Ramos (cell line): Measurements from ENCODE around the gene SLC38A11.

Experiments
- in situ Hi-C: fragments of 300-500 bp; cut with MboI; formaldehyde crosslinking; loops from one replicate; pipeline ENCODE4 v1.14.3; 2022; ENCODE audit warnings: low sequenced_read_pairs; ENCODE audit not compliant: unreplicated experiment

Gene SLC38A11

GRCh38 chr2:164974221-164974620 is 18.9 kb upstream of the SLC38A11 start:
- in situ Hi-C loops, result no loop called here

GRCh38 chr2:164972216-164972615 is 16.9 kb upstream of the SLC38A11 start:
- in situ Hi-C loops, result no loop called here

GRCh38 chr2:164969909-164970690 is 14.8 kb upstream of the SLC38A11 start:
- in situ Hi-C loops, result no loop called here

DNA sequence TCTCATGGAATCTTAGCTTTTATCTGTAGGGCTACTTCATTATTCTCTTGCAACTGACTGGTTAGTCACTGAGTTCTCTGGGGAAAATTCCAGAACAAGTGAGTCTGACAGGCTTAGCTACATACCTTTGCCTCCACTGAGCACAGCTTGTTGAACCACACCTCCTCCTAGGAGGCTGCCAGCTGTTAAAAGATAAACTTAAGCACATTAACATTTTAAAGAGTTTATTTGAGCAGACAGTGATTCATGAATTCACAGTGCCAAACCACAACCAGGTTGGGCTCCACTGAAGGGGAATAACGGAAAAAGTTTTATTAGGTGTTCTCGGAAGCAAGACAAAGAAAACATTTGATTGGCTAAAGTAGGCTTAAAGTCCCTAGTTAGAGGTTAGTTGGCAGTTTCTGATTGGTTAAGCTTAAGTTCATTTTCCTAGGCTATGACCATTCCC is 12.5 kb upstream of the SLC38A11 start:
- in situ Hi-C loops, result no loop called here

- in situ Hi-C loops, result no loop called here
Measured at GRCh38 chr2:164967361-164967760, 12.0 kb upstream of the SLC38A11 start.

GRCh38 chr2:164964700-164965099 is 9.4 kb upstream of the SLC38A11 start:
- in situ Hi-C loops, result no loop called here

- in situ Hi-C loops, result no loop called here
Measured at GRCh38 chr2:164960159-164960558, 4.8 kb upstream of the SLC38A11 start.

- in situ Hi-C loops, result no loop called here
Measured at GRCh38 chr2:164954186-164954585, 1.1 kb downstream of the SLC38A11 start.

- in situ Hi-C loops, result no loop called here
Measured at GRCh38 chr2:164953279-164953678, 2.0 kb downstream of the SLC38A11 start.

- in situ Hi-C loops, result no loop called here
Measured at GRCh38 chr2:164952057-164952702, 3.1 kb downstream of the SLC38A11 start.

DNA sequence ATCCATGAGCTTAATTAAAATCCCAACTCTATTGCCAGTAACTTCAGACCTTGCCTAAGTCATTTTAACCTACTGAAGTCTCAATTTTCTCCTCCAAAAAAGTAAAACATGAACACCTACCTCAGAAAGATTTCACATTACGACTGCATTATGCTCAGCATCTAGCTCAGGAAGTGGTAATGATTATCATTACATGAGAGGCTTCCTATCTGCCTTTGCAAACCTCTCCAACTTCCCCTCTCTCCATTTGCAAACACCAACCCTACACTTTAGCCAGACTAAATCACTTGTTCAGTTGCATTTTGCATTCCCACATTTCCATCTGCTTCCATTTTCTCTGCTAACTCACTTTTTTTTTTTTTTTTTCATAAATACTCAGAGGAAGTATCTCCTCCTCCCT is 6.8 kb downstream of the SLC38A11 start:
- in situ Hi-C loops, result no loop called here

DNA sequence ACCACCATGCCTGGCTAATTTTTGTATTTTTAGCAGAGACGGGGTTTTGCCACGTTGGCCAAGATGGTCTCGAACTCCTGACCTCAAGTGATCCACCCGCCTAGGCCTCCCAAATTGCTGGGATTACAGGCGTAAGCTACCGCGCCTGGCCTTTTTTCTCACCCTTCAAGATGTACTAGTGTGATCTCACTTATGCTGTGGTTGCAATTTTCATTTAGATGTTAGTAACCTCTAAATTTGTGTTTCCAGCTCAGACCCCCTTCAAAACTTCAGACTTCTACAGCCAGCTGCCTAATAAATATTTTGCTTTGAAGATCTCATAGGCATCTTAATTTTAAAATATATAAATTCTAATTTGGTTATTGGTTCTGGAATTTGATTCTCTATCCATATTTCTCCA is 8.0 kb downstream of the SLC38A11 start:
- in situ Hi-C loops, result no loop called here

GRCh38 chr2:164943289-164943688 is 12.0 kb downstream of the SLC38A11 start:
- in situ Hi-C loops, result no loop called here

DNA sequence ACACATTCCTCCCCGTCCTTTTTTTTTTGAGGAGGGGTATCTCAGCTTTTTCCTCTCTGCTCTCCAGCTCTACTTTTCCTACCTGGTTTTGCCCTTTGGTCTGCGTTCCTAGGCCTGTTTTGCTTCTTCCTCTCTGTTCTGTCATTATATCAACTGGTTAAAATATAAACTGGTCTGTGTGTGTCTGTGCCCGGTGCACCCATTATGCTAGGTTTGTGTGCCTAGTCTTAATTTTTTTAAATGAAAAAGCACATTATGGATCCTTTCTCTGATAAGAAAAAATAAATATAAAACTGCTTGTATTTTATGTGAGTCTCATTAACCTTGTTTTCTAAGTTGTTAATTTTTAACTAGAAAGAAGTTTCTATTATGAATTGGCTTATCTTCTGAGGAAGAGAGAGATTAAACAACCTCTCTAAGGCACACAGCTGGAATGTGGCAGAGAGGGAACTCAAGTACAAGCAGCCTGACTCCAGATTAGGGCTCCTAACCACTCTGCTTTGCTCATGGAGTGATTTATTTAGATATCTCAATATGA is 17.4 kb downstream of the SLC38A11 start:
- in situ Hi-C loops, result no loop called here

GRCh38 chr2:164935118-164936101 is 19.9 kb downstream of the SLC38A11 start:
- in situ Hi-C loops, result no loop called here

DNA sequence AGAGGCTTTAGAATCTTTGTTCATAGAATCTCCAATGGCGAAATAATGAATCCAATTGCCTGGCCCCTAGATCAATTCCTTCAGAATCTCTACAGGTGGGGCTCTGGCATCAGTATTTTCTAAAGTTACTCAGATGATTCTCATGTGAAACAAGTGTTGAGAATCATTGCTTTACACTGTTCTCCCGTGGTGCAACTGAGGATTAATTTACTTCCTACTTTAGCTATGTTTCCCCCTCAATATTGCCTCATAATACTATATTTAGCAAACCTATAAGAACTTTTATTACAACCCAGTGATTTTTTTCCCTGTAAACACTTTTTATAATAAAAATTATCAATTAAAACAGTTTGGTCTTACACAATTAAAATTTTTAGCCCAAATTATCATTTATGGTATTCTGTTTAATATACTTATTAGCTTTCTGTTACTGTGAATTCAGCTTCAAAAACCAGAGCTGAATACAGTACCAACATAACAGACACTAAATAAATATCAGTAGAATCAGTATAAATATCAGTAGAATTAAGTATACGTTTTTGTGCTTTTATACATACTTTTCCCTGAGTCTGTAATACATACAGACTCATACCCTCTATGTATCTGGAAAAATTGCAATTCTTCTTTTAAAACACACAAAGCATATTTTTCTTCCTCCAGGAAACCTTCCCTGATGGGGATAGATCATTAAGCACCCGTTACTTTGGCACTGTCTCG is 20.8 kb downstream of the SLC38A11 start:
- in situ Hi-C loops, result no loop called here

- in situ Hi-C loops, result no loop called here
Measured at GRCh38 chr2:164933671-164934189, 21.6 kb downstream of the SLC38A11 start.

GRCh38 chr2:164932377-164932776 is 22.9 kb downstream of the SLC38A11 start:
- in situ Hi-C loops, result no loop called here

DNA sequence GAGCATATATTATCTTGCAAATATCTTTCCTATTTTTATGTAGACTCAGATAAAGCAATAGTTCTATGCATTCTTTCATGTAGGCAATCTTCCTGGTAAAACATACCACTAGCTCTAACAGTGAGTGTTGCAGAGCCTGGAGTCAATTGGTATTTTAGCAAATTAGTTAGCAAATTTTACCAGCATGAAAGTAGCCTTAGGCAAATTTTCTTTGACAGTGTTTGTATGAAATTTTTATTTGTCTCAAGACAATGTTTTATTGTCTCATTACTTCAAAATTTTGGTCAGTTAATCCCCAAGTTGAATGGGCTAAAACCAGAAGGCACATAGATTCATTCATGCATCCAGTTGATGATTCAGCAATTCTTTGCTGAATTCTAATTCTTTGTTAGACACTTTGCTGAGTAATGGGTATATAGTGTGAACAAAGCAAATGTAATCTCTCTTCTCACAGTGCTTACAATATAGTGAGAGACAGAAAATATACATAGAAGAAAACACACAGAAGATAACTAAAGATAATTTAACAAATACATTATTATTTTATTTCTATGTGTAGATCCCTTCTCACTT is 27.1 kb downstream of the SLC38A11 start:
- in situ Hi-C loops, result no loop called here
